Caco-2 (cell line): ENCODE results near the gene AKIRIN2. TPM values are rescaled to one million over a fixed set of nuclear protein-coding genes. Genes with fewer than 3 reads are reported as not detected.

Experiments used
- BruUV-seq: library from RNA; stranded (reverse); fragments of 400-500 nt; replicated peaks from 2 replicates; lab custom pipeline; 2021; lab: Mats Ljungman, UMichigan
- CTCF ChIA-PET: fragments of 300-600 bp; sonication (Branson Sonifier 250); formaldehyde crosslinking; loops from one replicate; lab custom pipeline; 2022; ENCODE audit warnings: antibody characterized with exemption; lab: Charles Lee
- POLR2A ChIA-PET: fragments of 300-600 bp; sonication (Branson Sonifier 250); formaldehyde crosslinking; loops from one replicate; lab custom pipeline; 2022; ENCODE audit warnings: antibody characterized with exemption; lab: Charles Lee
- DNase-seq, 2 experiments: peaks; one replicate each; pipeline versions ENCODE4 v3.0.0 to v3.0.0-alpha.2; 2020 to 2022
- H3K27me3 ChIP-seq: replicated peaks from 2 replicates; pipeline ENCODE4 v1.6.0; 2011; ENCODE audit warnings: low read length; ENCODE audit not compliant: control insufficient read depth, insufficient read depth
- H3K36me3 ChIP-seq: 2 replicates; pipeline ENCODE4 v1.5.1; 2011; ENCODE audit warnings: low read length; ENCODE audit not compliant: control insufficient read depth, insufficient read depth
- H3K4me1 ChIP-seq: fragments of 250-450 bp; sonication (Bioruptor Pico); 2 replicates; pipeline ENCODE4 v1.5.1; 2020; ENCODE audit warnings: mild to moderate bottlenecking
- H3K4me3 ChIP-seq: 2 replicates; pipeline ENCODE4 v1.5.1; 2011; ENCODE audit warnings: low read depth, mild to moderate bottlenecking, control low read depth, low read length
- H3K9me3 ChIP-seq: fragments of 250-450 bp; sonication (Bioruptor Pico); 2 replicates; pipeline ENCODE4 v1.5.1; 2020; ENCODE audit warnings: mild to moderate bottlenecking, moderate library complexity
- H3K27ac Mint-ChIP-seq: one replicate; pipeline ENCODE4 v1.8.0; 2022; ENCODE audit warnings: mixed read lengths; ENCODE audit not compliant: unreplicated experiment
- H3K27me3 Mint-ChIP-seq: one replicate; pipeline ENCODE4 v1.8.0; 2022; ENCODE audit warnings: mixed read lengths; ENCODE audit not compliant: insufficient read depth, unreplicated experiment
- H3K36me3 Mint-ChIP-seq: one replicate; pipeline ENCODE4 v1.8.0; 2022; ENCODE audit warnings: mild to moderate bottlenecking, mixed read lengths; ENCODE audit not compliant: insufficient read depth, unreplicated experiment
- H3K4me1 Mint-ChIP-seq: one replicate; pipeline ENCODE4 v1.8.0; 2022; ENCODE audit warnings: low read depth, mixed read lengths; ENCODE audit not compliant: unreplicated experiment
- H3K4me3 Mint-ChIP-seq: one replicate; pipeline ENCODE4 v1.8.0; 2022; ENCODE audit warnings: mild to moderate bottlenecking, moderate library complexity, mixed read lengths; ENCODE audit not compliant: unreplicated experiment
- H3K9me3 Mint-ChIP-seq: one replicate; pipeline ENCODE4 v1.8.0; 2022; ENCODE audit warnings: mixed read lengths; ENCODE audit not compliant: unreplicated experiment
- intact Hi-C: fragments of 100-400 bp; cut with micrococcal nuclease; formaldehyde crosslinking; loops from one replicate; pipeline ENCODE4 v1.10.0; 2022; ENCODE audit not compliant: unreplicated experiment
- total RNA-seq: library from RNA; stranded (reverse); gene quantifications from 2 replicates; pipeline ENCODE4 v1.2.3, GENCODE V29; 2022
- TF ChIP-seq, protein P1 (sequence below), 2 experiments: fragments of 200-600 bp in 1 of 2; IDR thresholded peaks; 1 replicate in 1 of 2; 2 replicates in 1 of 2; pipeline versions ENCODE4 v1.5.1 to v1.8.0; 2011 to 2022; ENCODE audit warnings: antibody characterized with exemption in 1 of 2, control low read depth in 1 of 2, inconsistent platforms in 1 of 2, low read depth in 1 of 2, low read length in 1 of 2, mild to moderate bottlenecking in 1 of 2, moderate library complexity in 1 of 2; ENCODE audit not compliant: insufficient read depth in 1 of 2, severe bottlenecking in 1 of 2, unreplicated experiment in 1 of 2

AKIRIN2 gene
- total RNA-seq, 1 experiment from 2014 or later: 51.3 TPM

DNA sequence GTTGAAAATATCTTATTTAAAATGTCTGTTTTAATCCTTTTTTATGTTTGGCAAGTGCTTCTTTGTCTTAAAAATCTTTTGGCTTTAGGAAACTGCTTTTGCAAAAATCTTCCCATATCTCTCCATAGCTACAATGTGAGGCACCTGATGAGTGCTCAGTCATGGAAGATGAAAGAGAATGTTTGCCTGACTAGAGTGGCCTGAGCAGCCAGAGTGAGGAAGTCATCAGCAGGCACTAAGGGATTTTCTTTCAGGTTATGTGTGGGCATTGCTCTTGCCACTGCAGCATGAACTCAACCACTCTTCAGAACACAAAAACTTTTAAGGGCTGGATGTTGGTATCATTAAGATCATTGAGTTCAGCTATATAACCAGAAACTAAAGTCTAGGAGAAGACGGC, 47.9 kb downstream of the AKIRIN2 start:
- H3K27me3 ChIP-seq: no peaks in the 10 kb centered on the region
- POLR2A ChIA-PET: no interaction called here
- no peak overlapping the region for H3K27ac Mint-ChIP-seq
- H3K36me3 ChIP-seq: no peaks in the 10 kb centered on the region; the same call in 1 of the 2 replicates
- no peaks in the 10 kb centered on the region for H3K9me3 Mint-ChIP-seq
- BruUV-seq: no TSS peak
- intact Hi-C loops: no loop called here
- CTCF ChIA-PET: no interaction called here
- H3K4me1 Mint-ChIP-seq: no peaks in the 10 kb centered on the region
- TF ChIP-seq, protein P1, sequence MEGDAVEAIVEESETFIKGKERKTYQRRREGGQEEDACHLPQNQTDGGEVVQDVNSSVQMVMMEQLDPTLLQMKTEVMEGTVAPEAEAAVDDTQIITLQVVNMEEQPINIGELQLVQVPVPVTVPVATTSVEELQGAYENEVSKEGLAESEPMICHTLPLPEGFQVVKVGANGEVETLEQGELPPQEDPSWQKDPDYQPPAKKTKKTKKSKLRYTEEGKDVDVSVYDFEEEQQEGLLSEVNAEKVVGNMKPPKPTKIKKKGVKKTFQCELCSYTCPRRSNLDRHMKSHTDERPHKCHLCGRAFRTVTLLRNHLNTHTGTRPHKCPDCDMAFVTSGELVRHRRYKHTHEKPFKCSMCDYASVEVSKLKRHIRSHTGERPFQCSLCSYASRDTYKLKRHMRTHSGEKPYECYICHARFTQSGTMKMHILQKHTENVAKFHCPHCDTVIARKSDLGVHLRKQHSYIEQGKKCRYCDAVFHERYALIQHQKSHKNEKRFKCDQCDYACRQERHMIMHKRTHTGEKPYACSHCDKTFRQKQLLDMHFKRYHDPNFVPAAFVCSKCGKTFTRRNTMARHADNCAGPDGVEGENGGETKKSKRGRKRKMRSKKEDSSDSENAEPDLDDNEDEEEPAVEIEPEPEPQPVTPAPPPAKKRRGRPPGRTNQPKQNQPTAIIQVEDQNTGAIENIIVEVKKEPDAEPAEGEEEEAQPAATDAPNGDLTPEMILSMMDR (IDR thresholded peaks at IDR 0.05; ENCODE audit: insufficient read depth in 1 of 2, low read depth in 1 of 2, low read length in 1 of 2, severe bottlenecking in 1 of 2, unreplicated experiment in 1 of 2): no peak
- no peak for DNase-seq
- no peaks in the 10 kb centered on the region for H3K27me3 Mint-ChIP-seq
- H3K4me3 Mint-ChIP-seq: no peak overlapping the region
- no peak overlapping the region for H3K4me3 ChIP-seq
- H3K9me3 ChIP-seq: no peaks in the 10 kb centered on the region
- H3K36me3 Mint-ChIP-seq: peaks cover 31% of the 10 kb centered on the region
- no peaks in the 10 kb centered on the region for H3K4me1 ChIP-seq

DNA sequence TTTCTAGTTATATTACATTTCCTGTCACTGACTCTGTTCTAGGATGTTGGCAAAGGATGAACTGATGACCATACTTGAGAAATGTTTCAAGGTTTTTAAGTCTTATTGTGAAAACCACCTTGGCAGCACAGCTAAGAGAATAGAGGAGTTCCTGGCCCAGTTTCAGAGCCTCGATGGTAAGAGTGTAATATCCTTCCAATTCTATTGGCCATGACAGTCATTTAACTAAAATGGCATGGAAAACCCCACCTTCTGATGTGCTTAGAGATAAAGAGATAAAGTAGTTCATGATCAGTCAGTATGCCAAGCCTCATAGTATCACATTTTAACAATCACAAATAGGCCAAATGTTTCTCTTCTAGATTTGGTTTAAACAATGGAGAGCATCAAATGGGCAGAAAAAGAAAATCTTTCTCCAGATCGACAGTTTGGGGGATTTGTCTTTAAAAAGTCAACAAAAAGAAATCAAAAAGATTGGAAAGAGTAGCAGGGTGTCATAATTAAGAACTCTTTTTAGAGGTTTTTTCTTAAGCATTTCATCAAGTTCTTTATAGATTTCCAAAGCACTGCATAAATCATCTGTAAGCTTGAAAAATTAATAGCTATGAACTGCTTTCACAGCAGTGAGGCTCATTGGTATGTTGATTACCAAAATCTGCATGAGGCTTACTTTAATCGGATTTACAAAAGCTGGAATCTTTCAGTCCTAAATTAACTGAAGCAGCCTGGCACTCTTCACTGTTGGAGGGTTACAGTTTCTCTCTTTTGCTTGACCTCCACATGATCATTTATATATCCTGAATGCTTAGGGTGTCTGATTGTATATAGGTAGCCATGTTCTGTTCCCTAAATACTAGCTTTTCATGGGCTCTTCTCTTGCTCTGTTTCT, 48.7 kb downstream of the AKIRIN2 start:
- Mint-ChIP-seq H3K36me3 (peaks cover 25% of the 10 kb centered on the region), H3K27ac (no peak overlapping the region), H3K4me3 (no peak overlapping the region)

DNA sequence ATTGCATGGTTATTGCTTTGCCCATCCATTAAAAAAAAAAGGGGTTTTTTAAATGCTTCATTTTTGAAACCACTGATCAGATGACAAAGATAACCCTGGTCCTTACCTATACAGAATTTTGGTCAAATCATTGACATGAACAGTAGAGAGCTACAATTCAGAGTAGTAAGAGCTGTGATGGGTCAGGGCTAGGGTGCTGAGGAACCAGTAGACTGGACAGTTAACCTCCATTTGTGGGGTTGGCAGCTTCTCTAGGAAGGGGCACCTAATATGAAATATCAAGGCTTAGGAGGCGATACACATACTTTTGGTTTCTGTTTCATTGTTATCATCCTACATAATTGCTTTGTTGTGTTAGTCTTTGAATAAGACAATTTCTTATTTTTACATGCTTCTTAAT, 57.0 kb downstream of the AKIRIN2 start:
- TF ChIP-seq, protein P1 (IDR thresholded peaks at IDR 0.05; ENCODE audit: insufficient read depth in 1 of 2, low read depth in 1 of 2, low read length in 1 of 2, severe bottlenecking in 1 of 2, unreplicated experiment in 1 of 2): no peak
- CTCF ChIA-PET: no interaction called here
- no TSS peak for BruUV-seq

More for the DNA sequence above, 48.7 kb downstream of the AKIRIN2 start:
- DNase-seq: no peak
- intact Hi-C loops: no loop called here
- TF ChIP-seq, protein P1 (IDR thresholded peaks at IDR 0.05; ENCODE audit: insufficient read depth in 1 of 2, low read depth in 1 of 2, low read length in 1 of 2, severe bottlenecking in 1 of 2, unreplicated experiment in 1 of 2): no peak
- H3K27me3 ChIP-seq: no peaks in the 10 kb centered on the region
- H3K36me3 ChIP-seq: no peaks in the 10 kb centered on the region; the same call in 1 of the 2 replicates
- ChIA-PET CTCF (no interaction called here), POLR2A (no interaction called here)
- Mint-ChIP-seq H3K4me1 (no peaks in the 10 kb centered on the region), H3K9me3 (no peaks in the 10 kb centered on the region), H3K27me3 (no peaks in the 10 kb centered on the region)
- no peaks in the 10 kb centered on the region for H3K9me3 ChIP-seq
- no peak overlapping the region for H3K4me3 ChIP-seq
- no TSS peak for BruUV-seq
- no peaks in the 10 kb centered on the region for H3K4me1 ChIP-seq

More for the DNA sequence above, 57.0 kb downstream of the AKIRIN2 start:
- no peak overlapping the region for H3K4me3 ChIP-seq
- Mint-ChIP-seq H3K4me1 (no peaks in the 10 kb centered on the region), H3K4me3 (no peak overlapping the region), H3K27me3 (no peaks in the 10 kb centered on the region), H3K27ac (no peak overlapping the region), H3K36me3 (no peaks in the 10 kb centered on the region), H3K9me3 (no peaks in the 10 kb centered on the region)
- H3K36me3 ChIP-seq: no peaks in the 10 kb centered on the region
- no peak for DNase-seq
- H3K27me3 ChIP-seq: no peaks in the 10 kb centered on the region
- POLR2A ChIA-PET: no interaction called here
- H3K9me3 ChIP-seq: no peaks in the 10 kb centered on the region
- intact Hi-C loops: no loop called here
- H3K4me1 ChIP-seq: no peaks in the 10 kb centered on the region
